Duodenal mucosa (tissue), 2 donors: ENCODE results near the gene SSX2IP.
"Not testable (repeated sequence)": the region's sequence is repeated elsewhere in the genome, so short reads cannot be mapped to it uniquely, and the experiment has no call there.

Experiments
- H3K27ac ChIP-seq: one replicate; pipeline ENCODE4 v1.7.0; 2013; ENCODE audit warnings: low read depth, low read length
- H3K27me3 ChIP-seq, 2 donors: one replicate each; pipeline ENCODE4 v1.7.0; 2013; ENCODE audit warnings: low read length in 2 of 2, control low read depth in 1 of 2; ENCODE audit not compliant: insufficient read depth in 2 of 2, control insufficient read depth in 1 of 2
- H3K36me3 ChIP-seq, 2 donors: one replicate each; pipeline ENCODE4 v1.7.0; 2013; ENCODE audit warnings: low read length in 2 of 2, control low read depth in 1 of 2; ENCODE audit not compliant: insufficient read depth in 2 of 2, control insufficient read depth in 1 of 2
- H3K4me1 ChIP-seq, 2 donors: one replicate each; pipeline ENCODE4 v1.7.0; 2013; ENCODE audit warnings: low read length in 2 of 2, control low read depth in 1 of 2; ENCODE audit not compliant: insufficient read depth in 2 of 2, control insufficient read depth in 1 of 2
- H3K4me3 ChIP-seq, 2 donors: one replicate each; pipeline ENCODE4 v1.7.0; 2013; ENCODE audit warnings: low read length in 2 of 2, low read depth in 1 of 2
- H3K9ac ChIP-seq, 2 donors: one replicate each; pipeline ENCODE4 v1.7.0; 2013; ENCODE audit warnings: low read length in 2 of 2, low read depth in 1 of 2
- H3K9me3 ChIP-seq, 2 donors: one replicate each; pipeline ENCODE4 v1.7.0; 2013; ENCODE audit warnings: low read length in 2 of 2, control low read depth in 1 of 2; ENCODE audit not compliant: control insufficient read depth in 1 of 2

Gene SSX2IP

GRCh38 chr1:84690397-84691121, at the start of gene SSX2IP:
Gene SSX2IP, minus strand, starts transcription at chr1:84690461. Its CDS starts 19,242 bp downstream, at chr1:84671219.
- Histone ChIP-seq H3K9me3 (no peaks in the 10 kb centered on the region), H3K27me3 (no peaks in the 10 kb centered on the region), H3K4me1 (peaks cover 24 to 39% of the 10 kb centered on the region in 2 donors)

GRCh38 chr1:84738237-84738636, 48.0 kb upstream of the SSX2IP start:
- H3K9ac ChIP-seq, result no peak overlapping the region
- no peaks in the 10 kb centered on the region for H3K9me3 ChIP-seq
- no peaks in the 10 kb centered on the region for H3K27me3 ChIP-seq
- H3K4me1 ChIP-seq, result no peaks in the 10 kb centered on the region
- H3K27ac ChIP-seq, result no peak overlapping the region
- H3K36me3 ChIP-seq, result no peaks in the 10 kb centered on the region
- no peak overlapping the region for H3K4me3 ChIP-seq

More at GRCh38 chr1:84690397-84691121, at the start of gene SSX2IP:
- Histone ChIP-seq H3K27ac (peak within 1 kb of the TSS; percentile 78), H3K36me3 (no peaks in the 10 kb centered on the region), H3K9ac (peak within 1 kb of the TSS; percentile 76 to 82), H3K4me3 (peak within 1 kb of the TSS; percentile 69 to 86)

GRCh38 chr1:84737590-84737989, 47.3 kb upstream of the SSX2IP start:
- no peaks in the 10 kb centered on the region for H3K9me3 ChIP-seq
- H3K36me3 ChIP-seq, result no peaks in the 10 kb centered on the region
- H3K4me3 ChIP-seq, result no peak overlapping the region
- no peak overlapping the region for H3K27ac ChIP-seq
- no peaks in the 10 kb centered on the region for H3K27me3 ChIP-seq
- no peaks in the 10 kb centered on the region for H3K4me1 ChIP-seq
- H3K9ac ChIP-seq, result no peak overlapping the region

GRCh38 chr1:84736944-84737343, 46.7 kb upstream of the SSX2IP start:
- H3K27ac ChIP-seq, result no peak overlapping the region

GRCh38 chr1:84736445-84736844, 46.2 kb upstream of the SSX2IP start:
- Histone ChIP-seq H3K27ac (no peak overlapping the region), H3K4me3 (no peak overlapping the region), H3K4me1 (no peaks in the 10 kb centered on the region)

More at GRCh38 chr1:84736944-84737343, 46.7 kb upstream of the SSX2IP start:
- H3K36me3 ChIP-seq, result no peaks in the 10 kb centered on the region
- H3K4me3 ChIP-seq, result no peak overlapping the region
- H3K27me3 ChIP-seq, result no peaks in the 10 kb centered on the region
- H3K9ac ChIP-seq, result no peak overlapping the region
- no peaks in the 10 kb centered on the region for H3K9me3 ChIP-seq
- H3K4me1 ChIP-seq, result no peaks in the 10 kb centered on the region

GRCh38 chr1:84735483-84735882, 45.2 kb upstream of the SSX2IP start:
- H3K4me3 ChIP-seq, result no peak overlapping the region
- no peak overlapping the region for H3K9ac ChIP-seq
- H3K9me3 ChIP-seq, result no peaks in the 10 kb centered on the region
- no peak overlapping the region for H3K27ac ChIP-seq
- H3K36me3 ChIP-seq, result no peaks in the 10 kb centered on the region
- H3K27me3 ChIP-seq, result no peaks in the 10 kb centered on the region
- H3K4me1 ChIP-seq, result no peaks in the 10 kb centered on the region

More at GRCh38 chr1:84736445-84736844, 46.2 kb upstream of the SSX2IP start:
- no peaks in the 10 kb centered on the region for H3K36me3 ChIP-seq
- no peak overlapping the region for H3K9ac ChIP-seq
- no peaks in the 10 kb centered on the region for H3K27me3 ChIP-seq
- H3K9me3 ChIP-seq, result no peaks in the 10 kb centered on the region

- Histone ChIP-seq H3K4me1 (no peaks in the 10 kb centered on the region), H3K27me3 (no peaks in the 10 kb centered on the region), H3K9ac (no peak overlapping the region), H3K36me3 (no peaks in the 10 kb centered on the region), H3K4me3 (no peak overlapping the region), H3K9me3 (no peaks in the 10 kb centered on the region), H3K27ac (no peak overlapping the region)
Measured at GRCh38 chr1:84732520-84732919, 42.3 kb upstream of the SSX2IP start.

- Histone ChIP-seq H3K27me3 (no peaks in the 10 kb centered on the region), H3K9me3 (no peaks in the 10 kb centered on the region), H3K27ac (no peak overlapping the region), H3K4me1 (no peaks in the 10 kb centered on the region), H3K4me3 (no peak overlapping the region), H3K9ac (no peak overlapping the region), H3K36me3 (no peaks in the 10 kb centered on the region)
Measured at GRCh38 chr1:84731519-84731918, 41.3 kb upstream of the SSX2IP start.

- not testable (repeated sequence) for H3K9me3 ChIP-seq, H3K4me1 ChIP-seq, H3K9ac ChIP-seq, H3K27ac ChIP-seq, H3K4me3 ChIP-seq, H3K27me3 ChIP-seq, H3K36me3 ChIP-seq
Measured at GRCh38 chr1:84727711-84728110, 37.5 kb upstream of the SSX2IP start.

- H3K27ac ChIP-seq, result no peak overlapping the region
- no peak overlapping the region for H3K9ac ChIP-seq
Measured at GRCh38 chr1:84726593-84727499, 36.6 kb upstream of the SSX2IP start.

More at GRCh38 chr1:84726593-84727499, 36.6 kb upstream of the SSX2IP start:
- Histone ChIP-seq H3K27me3 (no peaks in the 10 kb centered on the region), H3K9me3 (no peaks in the 10 kb centered on the region), H3K4me1 (peaks cover 0 to 10% of the 10 kb centered on the region in 2 donors), H3K4me3 (no peak overlapping the region), H3K36me3 (no peaks in the 10 kb centered on the region)
